Fibroblast of skin of left biceps (primary cell): ENCODE data around the gene UNK.
"Not testable (repeated sequence)": the region's sequence is repeated elsewhere in the genome, so short reads cannot be mapped to it uniquely, and the experiment has no call there.

Experiments used
- DNase-seq, 2 experiments: peaks; one replicate each; pipeline ENCODE4 v3.0.0-alpha.2; 2013; ENCODE audit warnings: low read depth in 2 of 2

Gene UNK

DNA sequence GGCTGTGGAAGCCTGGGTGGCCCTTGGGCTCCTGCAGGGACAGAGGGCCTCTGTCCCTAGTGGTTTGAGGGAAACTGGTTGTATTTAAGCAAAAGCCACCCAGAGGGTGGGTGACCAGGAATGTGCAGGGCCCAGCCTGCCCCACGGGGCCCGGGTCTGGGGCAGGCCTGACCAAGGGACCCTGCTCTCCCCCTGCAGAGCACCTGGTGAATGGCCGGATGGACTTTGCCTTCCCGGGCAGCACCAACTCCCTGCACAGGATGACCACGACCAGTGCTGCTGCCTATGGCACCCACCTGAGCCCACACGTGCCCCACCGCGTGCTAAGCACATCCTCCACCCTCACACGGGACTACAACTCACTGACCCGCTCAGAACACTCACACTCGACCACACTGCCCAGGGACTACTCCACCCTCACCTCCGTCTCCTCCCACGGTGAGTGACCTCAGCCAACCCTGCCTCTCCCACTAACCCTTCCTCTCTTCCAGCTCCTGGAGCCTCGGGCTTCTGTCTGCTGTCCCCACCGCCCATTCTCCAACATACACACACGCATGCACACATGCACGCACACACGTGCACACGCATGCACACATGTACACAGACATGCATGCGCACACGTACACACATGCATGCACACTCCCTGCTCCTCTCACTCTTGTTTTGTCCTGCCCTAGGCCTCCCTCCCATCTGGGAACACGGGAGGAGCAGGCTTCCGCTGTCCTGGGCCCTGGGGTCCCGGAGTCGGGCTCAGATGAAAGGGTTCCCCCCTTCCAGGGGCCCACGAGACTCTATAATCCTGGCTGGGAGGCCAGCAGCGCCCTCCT is 30.0 kb upstream of the UNK start:
- DNase-seq = no peak

DNA sequence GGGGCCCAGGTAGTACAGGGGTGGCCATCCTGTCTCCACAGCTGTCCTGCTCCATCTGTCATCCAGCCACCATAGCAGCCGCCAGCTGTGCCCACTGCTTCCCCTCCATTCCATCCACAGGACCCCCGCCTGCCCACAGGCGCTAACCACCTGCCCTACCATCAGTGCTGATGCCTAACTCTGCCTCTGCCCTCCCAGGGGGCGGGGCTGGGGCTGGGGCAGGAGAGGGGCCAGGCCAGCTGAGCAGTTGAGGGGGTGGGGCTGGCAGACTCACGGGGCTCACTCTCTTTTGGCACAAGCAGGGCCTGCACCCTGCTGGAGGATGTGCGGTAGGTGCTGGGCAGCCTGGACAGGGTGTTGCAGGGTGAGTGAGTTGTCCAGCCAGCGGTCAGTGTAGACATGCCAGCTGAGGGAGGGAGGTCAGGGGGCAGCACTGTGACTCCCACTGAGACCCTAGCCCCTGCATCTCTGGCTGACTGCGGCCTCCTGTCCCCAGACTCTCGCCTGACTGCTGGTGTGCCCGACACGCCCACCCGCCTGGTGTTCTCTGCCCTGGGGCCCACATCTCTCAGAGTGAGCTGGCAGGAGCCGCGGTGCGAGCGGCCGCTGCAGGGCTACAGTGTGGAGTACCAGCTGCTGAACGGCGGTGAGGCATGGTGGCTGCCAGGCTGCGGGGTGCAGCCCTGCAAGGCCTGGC is 29.3 kb upstream of the UNK start:
- no peak for DNase-seq

DNA sequence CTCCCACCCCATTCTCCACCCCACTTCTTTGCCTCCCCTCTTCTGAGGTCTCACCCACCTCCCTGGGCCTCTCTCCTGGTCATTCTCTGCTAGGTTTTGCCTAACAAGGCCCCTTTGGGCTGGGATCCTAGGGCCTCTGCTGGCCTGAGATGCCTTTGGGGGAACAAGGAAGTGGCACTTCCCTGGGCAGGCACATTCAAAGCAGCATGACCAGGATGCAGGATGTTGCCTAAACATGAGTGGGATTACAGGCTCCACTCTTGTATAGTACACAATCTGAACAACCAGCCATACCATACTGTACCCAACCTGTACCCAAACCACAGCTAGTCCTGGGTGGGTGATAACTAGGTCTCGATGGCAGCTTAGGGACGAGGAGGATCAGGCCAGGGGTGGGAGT is 28.6 kb upstream of the UNK start:
- no peak for DNase-seq

DNA sequence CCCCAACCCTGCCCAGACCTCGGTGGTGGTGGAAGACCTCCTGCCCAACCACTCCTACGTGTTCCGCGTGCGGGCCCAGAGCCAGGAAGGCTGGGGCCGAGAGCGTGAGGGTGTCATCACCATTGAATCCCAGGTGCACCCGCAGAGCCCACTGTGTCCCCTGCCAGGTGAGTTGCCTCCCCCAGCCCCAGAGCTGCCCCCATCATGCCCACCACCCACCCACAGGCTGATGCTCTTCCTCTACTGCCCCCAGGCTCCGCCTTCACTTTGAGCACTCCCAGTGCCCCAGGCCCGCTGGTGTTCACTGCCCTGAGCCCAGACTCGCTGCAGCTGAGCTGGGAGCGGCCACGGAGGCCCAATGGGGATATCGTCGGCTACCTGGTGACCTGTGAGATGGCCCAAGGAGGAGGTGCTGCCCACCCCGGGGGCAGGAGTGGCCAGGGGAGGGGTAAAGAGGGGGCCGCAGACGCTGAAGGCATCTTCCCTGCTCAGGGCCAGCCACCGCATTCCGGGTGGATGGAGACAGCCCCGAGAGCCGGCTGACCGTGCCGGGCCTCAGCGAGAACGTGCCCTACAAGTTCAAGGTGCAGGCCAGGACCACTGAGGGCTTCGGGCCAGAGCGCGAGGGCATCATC is 28.0 kb upstream of the UNK start:
- no peak for DNase-seq

DNA sequence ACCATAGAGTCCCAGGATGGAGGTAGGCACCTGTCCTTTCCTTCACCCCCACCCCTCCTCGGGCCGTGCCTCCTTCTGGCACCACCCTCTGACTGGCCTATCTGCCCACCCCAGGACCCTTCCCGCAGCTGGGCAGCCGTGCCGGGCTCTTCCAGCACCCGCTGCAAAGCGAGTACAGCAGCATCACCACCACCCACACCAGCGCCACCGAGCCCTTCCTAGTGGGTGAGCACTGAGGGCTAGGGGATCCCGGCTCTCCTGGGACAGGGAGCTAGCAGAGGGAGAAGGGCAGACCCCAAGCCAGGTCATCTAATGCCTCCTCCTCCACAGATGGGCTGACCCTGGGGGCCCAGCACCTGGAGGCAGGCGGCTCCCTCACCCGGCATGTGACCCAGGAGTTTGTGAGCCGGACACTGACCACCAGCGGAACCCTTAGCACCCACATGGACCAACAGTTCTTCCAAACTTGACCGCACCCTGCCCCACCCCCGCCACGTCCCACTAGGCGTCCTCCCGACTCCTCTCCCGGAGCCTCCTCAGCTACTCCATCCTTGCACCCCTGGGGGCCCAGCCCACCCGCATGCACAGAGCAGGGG is 27.4 kb upstream of the UNK start:
- no peak for DNase-seq

DNA sequence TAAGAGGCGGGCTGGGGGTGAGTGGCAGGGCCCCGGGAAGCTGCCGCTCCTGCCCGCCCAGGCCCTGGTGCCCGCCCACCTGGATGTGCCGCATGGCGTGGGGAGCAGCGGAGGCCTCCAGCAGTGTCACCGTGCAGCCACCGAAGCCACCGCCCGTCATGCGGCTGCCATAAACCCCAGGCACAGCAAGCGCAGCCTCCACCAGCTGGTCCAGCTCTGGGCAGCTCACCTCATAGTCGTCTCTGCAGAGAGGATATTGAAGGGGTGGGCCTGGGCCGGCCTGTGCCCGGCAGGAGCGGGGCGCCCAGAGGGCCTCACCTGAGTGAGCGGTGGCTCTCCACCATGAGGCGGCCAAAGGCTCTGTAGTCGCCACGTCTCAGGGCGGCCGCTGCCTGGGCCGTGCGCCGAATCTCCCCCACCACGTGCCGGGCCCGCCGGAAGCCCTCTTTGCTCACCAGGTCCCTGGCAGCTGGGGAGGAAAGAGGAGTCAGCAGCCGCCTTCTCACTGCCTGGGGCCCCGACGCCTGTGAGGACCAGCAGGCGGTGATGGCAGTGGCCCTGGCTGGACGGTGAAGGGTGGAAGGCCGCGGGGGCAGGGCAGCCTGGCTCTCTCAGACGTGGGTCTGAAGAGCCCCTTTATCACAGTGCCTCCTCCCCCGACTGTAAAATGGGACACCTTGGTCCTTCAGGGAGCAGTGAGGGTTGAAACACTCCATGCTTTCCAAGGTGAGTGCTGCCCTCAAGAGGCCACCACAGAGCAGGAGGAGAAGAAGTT is 26.3 kb upstream of the UNK start:
- no peak for DNase-seq

DNA sequence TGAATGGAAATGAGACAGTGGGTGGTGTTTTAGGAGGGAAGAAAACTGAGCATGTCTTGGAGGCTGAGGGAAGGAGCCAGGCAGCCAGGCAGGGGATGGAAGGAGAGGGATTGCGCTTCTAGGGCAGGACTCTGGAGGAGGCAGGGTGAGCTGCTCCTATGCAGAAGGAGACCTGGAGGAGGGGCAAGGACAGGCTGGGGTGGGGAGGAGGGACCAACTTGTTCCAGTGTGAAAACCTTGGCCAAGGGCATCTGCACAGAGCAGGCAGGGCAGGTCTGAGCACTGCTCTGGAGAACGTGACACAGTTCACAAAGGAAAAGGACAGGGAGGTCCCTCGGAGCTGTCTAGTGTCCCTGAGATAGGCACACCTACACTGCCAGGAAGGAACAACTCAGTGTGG is 25.1 kb upstream of the UNK start:
- DNase-seq = no peak

DNA sequence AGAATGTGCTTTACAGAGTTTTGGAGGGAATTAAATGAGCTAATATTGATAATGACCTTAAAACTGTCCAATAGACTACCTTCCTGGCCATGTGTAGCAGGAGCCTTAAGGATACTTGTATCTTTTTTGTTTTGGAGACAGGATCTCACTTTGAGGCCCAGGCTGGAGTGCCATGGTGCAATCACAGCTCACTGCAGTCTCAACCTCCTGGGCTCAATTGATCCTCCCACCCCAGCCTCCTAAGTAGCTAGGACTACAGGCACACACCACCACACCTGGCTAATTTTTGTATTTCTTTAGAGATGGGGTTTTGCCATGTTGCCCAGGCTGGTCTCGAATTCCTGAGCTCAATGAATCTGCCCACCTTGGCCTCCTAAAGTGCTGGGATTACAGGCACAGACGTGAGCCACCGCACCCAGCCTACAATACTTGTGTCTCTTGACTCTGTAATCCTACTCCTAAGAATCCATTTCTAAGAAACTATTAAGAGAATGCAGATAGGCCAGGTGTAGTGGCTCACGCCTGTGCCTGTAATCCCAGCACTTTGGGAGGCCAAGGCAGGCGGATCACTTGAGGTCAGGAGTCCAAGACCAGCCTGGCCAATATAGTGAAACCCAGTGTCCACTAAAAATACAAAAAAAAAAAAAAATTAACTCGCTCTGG is 24.5 kb upstream of the UNK start:
- not testable (repeated sequence) for DNase-seq

DNA sequence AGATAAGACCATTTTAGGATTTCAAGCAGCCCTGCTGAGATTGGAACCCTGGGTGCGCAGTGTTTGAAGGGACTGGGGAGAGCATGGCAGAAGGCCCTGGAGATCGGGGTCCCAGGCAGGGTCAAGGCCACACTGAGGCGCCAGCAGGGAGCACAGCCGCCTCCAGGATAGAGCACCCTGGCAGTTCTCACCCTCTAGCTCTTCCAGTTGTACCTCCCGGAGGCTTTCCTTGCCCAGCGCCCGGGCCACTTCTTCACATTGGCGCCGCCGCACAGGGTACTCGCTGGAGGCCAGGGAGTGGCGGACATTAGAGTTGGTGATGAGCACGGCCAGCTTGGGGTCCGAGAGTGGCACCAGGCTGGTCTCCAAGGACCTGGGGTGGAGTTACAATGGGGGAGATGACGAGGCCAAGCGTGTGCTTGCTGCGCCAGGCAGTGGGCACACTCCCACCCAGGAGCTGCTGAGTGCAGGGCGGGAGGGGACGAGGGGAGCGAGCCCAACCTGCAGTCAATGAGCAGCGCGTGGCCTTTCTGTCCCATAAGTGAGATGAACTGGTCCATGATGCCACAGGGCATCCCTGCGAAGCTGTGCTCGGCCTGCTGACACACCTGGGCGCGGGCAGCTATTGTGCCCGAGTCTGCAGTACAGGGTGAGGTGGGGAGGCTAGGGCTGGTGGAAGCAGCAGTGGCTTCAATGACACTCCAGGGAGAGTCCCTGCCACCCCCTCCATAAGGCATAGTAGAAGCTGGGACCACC is 21.9 kb upstream of the UNK start:
- no peak for DNase-seq

DNA sequence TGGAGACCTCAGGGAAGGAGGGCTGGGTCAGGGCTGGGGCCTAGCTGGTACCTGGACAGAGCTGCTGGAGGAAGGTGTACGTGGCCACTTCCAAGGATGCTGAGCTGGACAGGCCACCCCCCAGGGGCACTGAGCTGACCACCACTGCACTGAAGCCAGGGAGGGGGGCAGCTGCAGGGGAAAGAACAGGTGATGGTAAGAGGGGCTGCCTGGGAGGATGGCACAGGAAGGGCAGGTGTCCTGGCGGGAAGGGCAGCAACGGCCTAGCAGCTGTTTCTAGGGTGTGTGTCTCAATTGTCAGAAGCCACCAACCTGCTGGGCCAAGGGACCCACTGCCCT is 21.4 kb upstream of the UNK start:
- no peak for DNase-seq

DNA sequence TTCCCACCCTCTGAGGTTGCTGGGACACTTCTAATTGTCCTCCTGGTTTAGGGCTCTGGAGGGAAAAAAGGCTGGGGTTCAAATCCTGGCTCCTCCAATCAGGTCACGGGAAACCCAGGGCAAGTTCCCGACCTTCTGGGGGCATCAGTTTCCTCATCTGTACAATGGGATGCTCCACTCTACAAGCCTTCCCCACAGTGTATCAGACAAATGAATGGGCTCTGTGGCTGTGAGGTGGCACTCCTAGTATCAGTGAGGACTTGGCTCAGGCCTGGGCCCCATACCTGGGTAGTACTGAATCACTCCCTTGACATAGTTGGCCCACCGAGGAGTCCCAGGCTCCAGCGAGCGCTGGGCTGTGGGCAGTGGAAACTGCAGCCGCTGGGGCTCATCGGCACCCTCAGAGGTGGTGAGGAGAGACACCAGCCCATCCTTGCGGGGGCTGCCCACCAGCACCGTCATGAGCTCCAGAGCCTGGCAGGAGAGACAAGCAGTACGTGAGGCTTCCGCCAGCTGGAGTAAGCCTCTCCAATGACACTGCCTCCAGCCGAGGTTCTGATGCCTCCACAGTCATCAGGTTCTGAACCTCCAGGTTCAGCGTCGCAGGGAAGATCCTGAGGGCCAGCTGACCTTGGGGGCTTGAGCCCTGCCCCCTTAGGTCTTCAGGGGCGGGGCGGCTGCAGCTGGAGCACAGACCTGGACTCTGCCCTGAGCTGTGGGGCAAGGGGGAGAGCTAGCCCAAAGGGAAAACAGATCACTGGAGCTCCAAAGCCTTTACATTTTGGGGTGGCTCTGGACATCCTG is 20.8 kb upstream of the UNK start:
- no peak for DNase-seq

DNA sequence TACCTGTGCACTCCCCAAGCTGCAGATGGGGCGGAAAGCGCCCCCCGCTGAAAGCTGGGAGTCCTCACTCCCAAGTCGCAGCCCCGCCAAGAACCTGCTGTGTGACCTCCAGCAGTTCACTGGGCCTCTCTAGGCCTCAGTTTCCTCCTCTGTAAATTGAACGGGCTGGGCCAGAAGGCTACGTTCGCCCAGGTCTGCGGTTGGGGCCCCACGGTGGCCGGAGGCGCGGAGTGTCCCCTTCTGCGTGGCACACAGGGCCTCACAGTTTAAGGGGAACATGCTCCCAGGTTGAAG is 20.2 kb upstream of the UNK start:
- DNase-seq = no peak

DNA sequence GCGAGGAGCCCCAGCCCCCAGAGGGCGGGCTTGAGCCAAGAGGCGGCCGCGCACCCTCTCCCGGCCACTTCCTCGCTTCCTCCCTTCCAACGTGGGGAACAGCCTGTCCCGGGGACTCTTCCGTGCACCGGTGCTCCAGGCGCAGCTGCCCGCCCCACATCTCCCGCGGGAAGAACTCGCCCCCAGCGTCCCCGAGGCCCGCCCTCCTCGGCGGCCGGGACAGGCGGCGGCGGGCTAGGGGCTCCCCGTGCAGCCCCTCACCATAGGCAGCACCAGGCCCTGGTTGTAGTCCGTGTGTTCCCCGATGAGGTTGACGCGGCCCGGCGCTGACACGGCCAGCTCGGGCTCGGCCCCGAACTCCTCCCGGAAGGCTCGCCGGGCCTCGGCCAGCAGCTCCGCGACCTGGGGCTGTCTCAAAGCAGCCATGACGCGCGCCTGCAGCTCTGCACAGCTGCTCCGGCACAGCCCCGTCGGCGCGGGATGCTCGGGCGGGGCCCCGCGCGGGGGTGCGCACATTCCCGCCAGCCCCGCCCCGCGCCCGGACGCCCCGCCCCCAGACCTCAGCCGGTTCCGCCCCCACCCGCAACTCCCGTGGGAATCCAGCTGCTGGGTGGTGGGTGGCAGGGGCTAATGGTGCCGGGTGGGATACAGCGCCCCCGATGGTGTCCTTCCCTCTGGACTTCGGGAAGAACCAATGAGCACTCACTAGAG is 19.7 kb upstream of the UNK start, which contains the start of gene GALK1:
Gene GALK1 (minus strand): TSS at position 482 of the 711 bp plus-strand sequence. CDS start 56 bp downstream, at position 426.
- no peak for DNase-seq

DNA sequence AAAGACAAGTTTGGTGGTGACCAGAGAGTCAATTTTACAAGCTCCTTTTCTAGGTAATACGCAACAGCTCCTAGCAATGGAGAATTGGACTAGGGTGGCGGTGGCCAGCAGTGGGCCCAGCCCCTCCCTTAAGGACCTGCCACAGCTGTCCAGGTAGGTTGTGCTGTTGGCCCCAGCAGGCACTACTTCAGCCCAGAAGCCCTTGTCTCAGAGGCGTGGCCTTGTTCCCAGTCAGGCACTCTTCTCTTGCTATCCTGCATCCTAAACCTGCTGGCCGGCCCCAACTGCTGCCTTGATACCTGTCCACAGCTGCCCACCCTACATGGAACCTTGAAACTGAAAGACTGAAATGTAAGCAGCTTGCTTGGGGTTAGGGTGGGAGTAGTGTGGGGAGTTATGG is 18.6 kb upstream of the UNK start:
- DNase-seq = no peak

DNA sequence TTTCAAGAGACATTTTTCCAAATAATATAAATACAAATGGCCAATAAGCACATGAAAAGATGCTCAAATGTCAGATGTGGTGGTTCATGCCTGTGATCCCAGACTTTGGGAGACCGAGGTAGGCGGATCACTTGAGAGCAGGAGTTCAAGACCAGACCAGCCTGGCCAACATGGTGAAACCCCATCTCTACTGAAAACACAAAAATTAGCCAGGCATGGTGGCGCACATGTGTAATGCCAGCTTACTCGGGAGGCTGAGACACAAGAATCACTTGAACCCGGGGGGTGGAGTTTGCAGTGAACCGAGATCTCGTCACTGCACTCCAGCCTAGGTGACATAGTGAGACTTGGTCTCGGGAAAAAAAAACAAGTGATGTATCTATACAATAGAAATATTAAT is 16.7 kb upstream of the UNK start:
- no peak for DNase-seq

DNA sequence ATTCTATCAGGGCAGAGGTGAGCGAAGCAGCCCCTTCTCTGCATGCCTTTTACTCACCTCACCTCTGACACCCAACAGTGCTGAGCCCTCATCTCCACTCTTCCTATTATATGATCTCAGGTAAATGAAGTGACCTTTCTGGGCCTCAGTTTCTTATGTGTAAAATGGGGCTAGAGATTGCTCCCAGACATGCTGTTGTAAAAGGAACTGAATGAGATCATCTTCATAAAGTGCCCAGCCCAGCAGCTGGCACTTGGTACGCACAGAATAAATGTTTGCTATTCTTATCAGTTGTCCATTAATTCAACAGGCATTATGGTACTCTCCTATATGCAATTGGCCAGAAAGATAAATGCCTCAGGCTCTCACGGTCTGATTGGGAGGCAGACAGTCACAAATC is 15.1 kb upstream of the UNK start:
- no peak for DNase-seq

DNA sequence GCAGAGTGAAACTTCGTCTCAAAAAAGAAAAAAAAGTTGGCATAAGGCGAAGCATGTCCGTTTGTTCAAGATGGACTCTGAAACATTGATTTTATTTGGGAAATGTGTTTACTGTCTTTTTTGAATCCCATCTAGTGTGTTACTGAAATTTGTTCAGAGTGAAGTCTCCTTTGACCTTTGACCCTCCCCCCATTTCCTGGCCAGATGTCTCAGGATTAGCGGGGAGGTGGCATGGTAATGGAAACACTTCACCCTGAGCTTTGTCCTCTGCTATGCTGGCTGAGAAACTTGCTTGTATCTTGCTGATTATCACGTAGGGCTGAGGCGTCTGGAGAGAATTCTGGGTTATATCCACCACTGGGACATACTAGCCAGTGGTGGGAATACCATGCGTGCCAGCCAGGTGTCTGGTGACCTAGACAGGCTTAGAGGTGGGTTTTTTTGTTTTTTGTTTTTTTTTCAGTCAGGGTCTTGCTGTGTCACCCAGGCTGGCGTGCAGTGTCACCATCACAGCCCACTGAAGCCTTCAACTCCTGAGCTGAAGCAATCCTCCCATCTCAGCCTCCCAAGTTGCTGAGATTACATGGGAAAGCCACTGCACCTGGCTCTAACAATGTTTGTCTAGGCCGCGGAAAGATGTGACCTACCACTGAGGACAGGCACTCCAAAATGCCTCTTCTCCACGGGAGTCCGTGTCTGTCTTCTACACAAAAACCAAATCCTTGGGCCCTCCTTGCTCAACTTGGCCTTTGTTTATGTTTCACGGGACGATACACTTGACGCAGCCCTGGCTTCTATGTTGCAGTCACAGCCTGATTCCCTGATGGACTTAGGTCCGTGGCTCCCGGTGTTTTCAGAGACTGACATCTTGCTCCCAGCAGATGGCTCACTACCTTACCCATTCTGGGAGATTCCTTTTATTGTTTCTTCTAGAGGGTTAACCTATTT is 13.0 kb upstream of the UNK start:
- no peak for DNase-seq
